Thymus (tissue), 11 donors: ENCODE measurements around the gene PBX3. TPM values are rescaled to one million over a fixed set of nuclear protein-coding genes. Genes with fewer than 3 reads are reported as not detected.

Source experiments
- DNase-seq, 9 donors: peaks; one replicate each; pipeline ENCODE4 v3.0.0-alpha.2; 2013; ENCODE audit warnings: low spot score in 9 of 9, low read depth in 6 of 9, missing footprints in 1 of 9
- H3K27ac ChIP-seq, 2 donors: one replicate each; pipeline ENCODE4 v1.5.1; 2013; ENCODE audit warnings: control low read depth in 1 of 2, low read depth in 1 of 2, low read length in 1 of 2, mild to moderate bottlenecking in 1 of 2, moderate library complexity in 1 of 2
- H3K27me3 ChIP-seq, 2 donors: one replicate each; pipeline ENCODE4 v1.5.1; 2013; ENCODE audit warnings: low read length in 1 of 2; ENCODE audit not compliant: control insufficient read depth in 2 of 2, insufficient read depth in 1 of 2
- H3K36me3 ChIP-seq, 2 donors: one replicate each; pipeline ENCODE4 v1.5.1; 2013; ENCODE audit warnings: low read length in 1 of 2, mild to moderate bottlenecking in 1 of 2, moderate library complexity in 1 of 2; ENCODE audit not compliant: control insufficient read depth in 2 of 2, insufficient read depth in 2 of 2
- H3K4me1 ChIP-seq, 2 donors: one replicate each; pipeline ENCODE4 v1.5.1; 2013; ENCODE audit warnings: low read length in 2 of 2; ENCODE audit not compliant: control insufficient read depth in 2 of 2, insufficient read depth in 2 of 2
- H3K4me3 ChIP-seq, 2 donors: one replicate each; pipeline ENCODE4 v1.5.1; 2013; ENCODE audit warnings: low read length in 2 of 2, control low read depth in 1 of 2, mild to moderate bottlenecking in 1 of 2
- H3K9me3 ChIP-seq, 2 donors: one replicate each; pipeline ENCODE4 v1.5.1; 2013; ENCODE audit warnings: low read length in 1 of 2, mild to moderate bottlenecking in 1 of 2; ENCODE audit not compliant: control insufficient read depth in 2 of 2, insufficient read depth in 1 of 2
- WGBS: extraction: QIAGEN DNeasy Blood & Tissue Kit; methylation state at CpG from one replicate; pipeline ENCODE4 v1.1.7; 2013; 5-methylcytosine and 5-hydroxymethylcytosine counted together
- polyA plus RNA-seq: library from polyadenylated mRNA; stranded (reverse); fragments of 200-250 nt; gene quantifications from one replicate; pipeline ENCODE4 v1.2.3, GENCODE V29; 2013
- total RNA-seq: library from RNA; stranded (reverse); fragments of 120-200 nt; gene quantifications from one replicate; pipeline ENCODE4 v1.2.4, GENCODE V29; 2013
- donor health status: healthy.

The PBX3 gene
- total and polyA plus RNA-seq, 2 donors: 16.2 to 21.4 TPM

- no peak for DNase-seq
Measured at GRCh38 chr9:125977223-125977622, 230.1 kb downstream of the PBX3 start.

DNA sequence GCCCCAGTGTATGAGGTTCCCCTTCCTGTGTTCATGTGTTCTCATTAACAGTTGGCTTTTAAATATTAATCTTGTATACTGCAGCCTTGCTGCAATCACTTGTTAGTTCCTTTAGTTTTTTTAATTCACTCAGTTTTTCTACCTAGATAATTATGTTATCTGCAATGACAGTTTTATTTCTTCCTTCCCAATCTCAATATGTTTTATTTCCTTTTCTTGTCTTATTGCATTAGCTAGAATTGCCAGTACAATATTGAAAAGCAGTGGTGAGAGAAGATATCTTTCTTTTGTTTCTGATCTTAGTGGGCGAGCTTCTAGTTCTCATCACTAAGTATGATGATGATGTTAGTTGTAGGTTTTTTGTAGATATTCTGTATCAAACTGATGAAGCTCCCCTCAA lies 232.2 kb downstream of the PBX3 start:
- Histone ChIP-seq H3K9me3 (peaks cover 1 to 10% of the 10 kb centered on the region in 2 donors), H3K27me3 (no peaks in the 10 kb centered on the region), H3K36me3 (no peaks in the 10 kb centered on the region), H3K27ac (no peak overlapping the region), H3K4me3 (no peak overlapping the region), H3K4me1 (no peaks in the 10 kb centered on the region)
- WGBS: 100% methylated on average over 1 of the region's 1 CpG
- no peak for DNase-seq

More at GRCh38 chr9:125977223-125977622, 230.1 kb downstream of the PBX3 start:
- Histone ChIP-seq H3K4me1 (no peaks in the 10 kb centered on the region), H3K9me3 (peaks cover 0 to 10% of the 10 kb centered on the region in 2 donors), H3K27me3 (no peaks in the 10 kb centered on the region), H3K27ac (no peak overlapping the region), H3K4me3 (no peak overlapping the region), H3K36me3 (no peaks in the 10 kb centered on the region)

DNA sequence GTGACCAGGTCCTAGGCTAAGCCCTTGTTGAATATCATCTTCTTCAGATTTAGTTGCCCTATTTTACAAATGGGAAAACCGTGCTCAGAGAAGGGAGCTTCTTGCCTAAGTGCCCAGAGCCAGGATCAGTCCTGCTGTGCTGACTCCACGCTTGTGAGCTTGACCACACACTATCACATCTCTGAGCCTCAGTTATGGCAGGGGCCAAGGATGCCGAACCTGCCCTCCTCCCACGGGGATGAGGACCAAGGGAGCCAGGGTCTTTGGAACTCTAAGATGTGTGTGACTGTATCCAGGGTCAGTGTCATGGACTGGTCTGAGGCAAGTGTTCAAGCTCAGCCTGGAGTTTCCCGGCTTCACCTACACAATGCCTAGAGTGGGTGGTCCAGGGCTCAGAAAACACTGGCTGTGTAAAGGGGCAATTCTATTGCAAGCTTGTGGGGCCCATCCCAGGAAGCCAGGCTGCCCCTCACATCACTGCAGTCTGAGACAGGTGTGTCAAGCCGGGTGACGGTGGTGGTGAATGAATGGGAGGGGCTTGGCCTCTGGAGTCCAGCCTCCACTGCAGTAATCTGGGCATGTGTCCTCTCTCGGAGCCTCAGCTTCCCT lies 235.7 kb downstream of the PBX3 start:
- H3K4me1 ChIP-seq: no peaks in the 10 kb centered on the region
- H3K36me3 ChIP-seq: no peaks in the 10 kb centered on the region
- 90% methylated on average over 8 of the region's 8 CpGs for WGBS
- H3K9me3 ChIP-seq: peaks cover 1 to 3% of the 10 kb centered on the region in 2 donors
- no peak overlapping the region for H3K27ac ChIP-seq
- no peak for DNase-seq
- no peaks in the 10 kb centered on the region for H3K27me3 ChIP-seq
- no peak overlapping the region for H3K4me3 ChIP-seq

GRCh38 chr9:125983681-125984080 lies 236.5 kb downstream of the PBX3 start:
- 94% methylated on average over 5 of the region's 5 CpGs for WGBS

GRCh38 chr9:125984461-125984860 lies 237.3 kb downstream of the PBX3 start:
- DNase-seq: no peak
- Histone ChIP-seq H3K9me3 (peaks cover 1 to 3% of the 10 kb centered on the region in 2 donors), H3K4me1 (no peaks in the 10 kb centered on the region), H3K36me3 (no peaks in the 10 kb centered on the region), H3K27me3 (no peaks in the 10 kb centered on the region), H3K27ac (no peak overlapping the region), H3K4me3 (no peak overlapping the region)
- whole genome bisulfite sequencing: 89% methylated on average over 2 of the region's 2 CpGs

More at GRCh38 chr9:125983681-125984080, 236.5 kb downstream of the PBX3 start:
- no peaks in the 10 kb centered on the region for H3K27me3 ChIP-seq
- no peak overlapping the region for H3K27ac ChIP-seq
- H3K9me3 ChIP-seq: peaks cover 1 to 3% of the 10 kb centered on the region in 2 donors
- H3K4me1 ChIP-seq: no peaks in the 10 kb centered on the region
- DNase-seq: no peak
- no peaks in the 10 kb centered on the region for H3K36me3 ChIP-seq
- H3K4me3 ChIP-seq: no peak overlapping the region

- Histone ChIP-seq H3K27ac (no peak overlapping the region), H3K27me3 (no peaks in the 10 kb centered on the region), H3K4me3 (no peak overlapping the region), H3K36me3 (no peaks in the 10 kb centered on the region), H3K9me3 (peaks cover 1 to 2% of the 10 kb centered on the region in 2 donors), H3K4me1 (no peaks in the 10 kb centered on the region)
- WGBS: 90% methylated on average over 14 of the region's 14 CpGs
- no peak for DNase-seq
Measured at GRCh38 chr9:125985142-125985997, 238.2 kb downstream of the PBX3 start.

DNA sequence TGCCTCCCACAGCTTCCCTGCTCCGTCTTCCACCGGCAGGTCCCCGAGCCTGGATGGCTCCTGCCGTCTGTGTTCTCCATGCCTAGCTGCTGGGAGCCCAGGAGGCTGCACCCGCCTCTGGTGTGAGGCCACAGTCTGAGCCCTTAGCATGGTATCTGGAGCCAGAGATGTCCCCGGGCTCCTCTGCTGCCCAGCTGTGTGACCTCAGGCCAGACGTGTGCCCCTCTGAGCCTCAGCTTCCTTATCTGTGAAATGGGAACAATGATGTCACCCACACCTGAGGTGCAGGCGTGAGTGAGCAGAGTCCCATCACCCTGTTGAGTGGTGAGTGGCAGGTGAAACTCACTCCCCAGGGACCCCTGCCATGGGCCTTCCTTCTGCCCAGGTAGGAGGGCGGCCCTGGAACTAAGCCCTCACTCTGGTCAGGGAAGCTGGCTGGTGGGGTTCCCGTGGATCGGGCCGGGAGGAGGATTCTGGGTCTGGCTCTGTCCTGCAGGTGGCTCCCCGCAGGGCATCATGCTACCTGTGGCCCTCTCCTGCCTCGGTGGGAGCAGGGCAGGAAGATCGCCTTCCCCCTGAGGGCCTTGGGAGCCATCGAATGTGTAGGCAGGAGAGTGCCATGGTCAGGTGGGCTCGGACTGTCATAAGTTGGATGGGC lies 239.0 kb downstream of the PBX3 start:
- no peak for DNase-seq
- peaks cover 0 to 1% of the 10 kb centered on the region in 2 donors for H3K9me3 ChIP-seq
- 91% methylated on average over 17 of the region's 17 CpGs for WGBS

GRCh38 chr9:125986966-125987365 lies 239.8 kb downstream of the PBX3 start:
- H3K9me3 ChIP-seq: peaks cover 0 to 1% of the 10 kb centered on the region in 2 donors
- no peak overlapping the region for H3K4me3 ChIP-seq
- H3K4me1 ChIP-seq: no peaks in the 10 kb centered on the region
- WGBS: 92% methylated on average over 3 of the region's 3 CpGs
- DNase-seq: no peak
- H3K27ac ChIP-seq: no peak overlapping the region
- H3K36me3 ChIP-seq: no peaks in the 10 kb centered on the region
- no peaks in the 10 kb centered on the region for H3K27me3 ChIP-seq

More for the DNA sequence above, 239.0 kb downstream of the PBX3 start:
- Histone ChIP-seq H3K4me3 (no peak overlapping the region), H3K27me3 (no peaks in the 10 kb centered on the region), H3K36me3 (no peaks in the 10 kb centered on the region), H3K27ac (no peak overlapping the region), H3K4me1 (no peaks in the 10 kb centered on the region)

GRCh38 chr9:125987420-125987819 lies 240.2 kb downstream of the PBX3 start:
- H3K4me1 ChIP-seq: no peaks in the 10 kb centered on the region
- no peak overlapping the region for H3K4me3 ChIP-seq
- DNase-seq: no peak
- WGBS: 93% methylated on average over 5 of the region's 5 CpGs
- H3K9me3 ChIP-seq: peaks cover 0 to 1% of the 10 kb centered on the region in 2 donors
- H3K27ac ChIP-seq: no peak overlapping the region
- no peaks in the 10 kb centered on the region for H3K27me3 ChIP-seq
- H3K36me3 ChIP-seq: no peaks in the 10 kb centered on the region
